HepG2 (cell line): ENCODE results near the gene BEST3. TPM values are rescaled to one million over a fixed set of nuclear protein-coding genes. Genes with fewer than 3 reads are reported as not detected.

ENCODE experiments used
- ATAC-seq: fragments of 200-7000 bp; cut with Tn5 transposase; 3 replicates; pipeline ENCODE4 v1.9.1; 2020; ENCODE audit warnings: mild to moderate bottlenecking, moderate library complexity
- BruUV-seq: library from RNA; stranded (reverse); fragments of 400-500 nt; replicated peaks from 2 replicates; lab custom pipeline; 2021; lab: Mats Ljungman, UMichigan
- CTCF ChIA-PET: fragments of 300-600 bp; formaldehyde crosslinking; extraction: SDS; loops from one replicate; lab custom pipeline; 2021; ENCODE audit warnings: low total read pairs, inconsistent platforms, low intra/inter-chr PET ratio; lab: Yijun Ruan, JAX
- POLR2A ChIA-PET: fragments of 350-600 bp; sonication (Branson Sonifier 250); formaldehyde crosslinking; loops from one replicate; lab custom pipeline; 2020; ENCODE audit warnings: antibody characterized with exemption, inconsistent platforms; lab: Yijun Ruan, JAX
- DNase-seq: peaks from one replicate; pipeline ENCODE4 v3.0.0-alpha.2; 2015; ENCODE audit warnings: low spot score
- FAIRE-seq: peaks from 3 replicates; lab custom pipeline; 2011; peaks lifted over from hg19 to GRCh38; lab: Jason Lieb, UNC
- H2AFZ ChIP-seq: one replicate; pipeline ENCODE4 v1.6.1; 2011; ENCODE audit warnings: low read length, inconsistent platforms
- H3K27ac ChIP-seq: fragments of 300-600 bp; 3 replicates; pipeline ENCODE4 v1.8.0; 2011; ENCODE audit warnings: mixed run types, mild to moderate bottlenecking, mixed read lengths, low read length, inconsistent platforms; ENCODE audit not compliant: insufficient read depth; ENCODE audit errors: extremely low read length
- H3K27me3 ChIP-seq, 2 experiments: fragments of 200-600 bp in 1 of 2; 2 replicates in 1 of 2; 3 replicates in 1 of 2; pipeline versions ENCODE4 v1.6.0 to v1.8.0; 2011; ENCODE audit warnings: low read length in 2 of 2, mild to moderate bottlenecking in 2 of 2, moderate library complexity in 2 of 2, inconsistent platforms in 1 of 2; ENCODE audit not compliant: insufficient read depth in 2 of 2, control insufficient read depth in 1 of 2
- H3K36me3 ChIP-seq, 2 experiments: fragments of 200-600 bp in 1 of 2; replicated peaks in 1 of 2; 2 replicates in 1 of 2; 3 replicates in 1 of 2; pipeline versions ENCODE4 v1.5.1 to v1.8.0; 2011; ENCODE audit warnings: low read length in 2 of 2, inconsistent platforms in 1 of 2; ENCODE audit not compliant: insufficient read depth in 2 of 2, control insufficient read depth in 1 of 2
- H3K4me1 ChIP-seq: 2 replicates; pipeline ENCODE4 v1.5.1; 2012; ENCODE audit warnings: low read length, inconsistent platforms; ENCODE audit not compliant: insufficient read depth
- H3K4me2 ChIP-seq: 2 replicates; pipeline ENCODE4 v1.6.0; 2011; ENCODE audit warnings: low read depth, low read length, inconsistent platforms
- H3K4me3 ChIP-seq, 3 experiments: fragments of 200-600 bp in 1 of 3; sonication (generic), shearing (Covaris generic) in 1 of 3; replicated peaks in 1 of 3; 2 replicates each; pipeline ENCODE4 v1.5.1; 2011 to 2016; ENCODE audit warnings: low read length in 3 of 3, inconsistent platforms in 2 of 3, low read depth in 2 of 3, mild to moderate bottlenecking in 2 of 3, control low read depth in 1 of 3, mixed read lengths in 1 of 3; ENCODE audit not compliant: insufficient read depth in 1 of 3
- H3K79me2 ChIP-seq: one replicate; pipeline ENCODE4 v1.6.1; 2011; ENCODE audit warnings: low read length, inconsistent platforms; ENCODE audit not compliant: insufficient read depth
- H3K9ac ChIP-seq: 2 replicates; pipeline ENCODE4 v1.6.0; 2011; ENCODE audit warnings: mild to moderate bottlenecking, low read depth, low read length, inconsistent platforms; ENCODE audit not compliant: insufficient read depth
- H3K9me3 ChIP-seq: 2 replicates; pipeline ENCODE4 v1.5.1; 2012; ENCODE audit warnings: mild to moderate bottlenecking, low read length
- H4K20me1 ChIP-seq: 2 replicates; pipeline ENCODE4 v1.6.0; 2011; ENCODE audit warnings: inconsistent platforms, mild to moderate bottlenecking, low read length, moderate library complexity; ENCODE audit not compliant: insufficient read depth
- GFI1 ChIP-seq: sonication (generic); formaldehyde crosslinking; IDR thresholded peaks from 2 replicates; pipeline ENCODE4 v1.5.0; 2020; ENCODE audit warnings: missing genetic modification reagents, mild to moderate bottlenecking, borderline replicate concordance
- IRF2 ChIP-seq: IDR thresholded peaks from 2 replicates; pipeline ENCODE4 v1.6.1; 2018; ENCODE audit warnings: missing genetic modification reagents, missing compliant biosample characterization
- REXO4 ChIP-seq: sonication (generic); formaldehyde crosslinking; IDR thresholded peaks from 2 replicates; pipeline ENCODE4 v1.8.0; 2022; ENCODE audit warnings: missing genetic modification reagents, mild to moderate bottlenecking, borderline replicate concordance
- ZFP41 ChIP-seq: sonication (generic); formaldehyde crosslinking; IDR thresholded peaks from 2 replicates; pipeline ENCODE4 v1.4.0; 2020; ENCODE audit warnings: mild to moderate bottlenecking, missing genetic modification reagents, borderline replicate concordance
- ZNF296 ChIP-seq: sonication (generic); formaldehyde crosslinking; conservative IDR thresholded peaks from 2 replicates; pipeline ENCODE4 v1.5.0; 2020; ENCODE audit warnings: mild to moderate bottlenecking, missing genetic modification reagents
- WGBS: methylation state at CpG from one replicate; pipeline ENCODE4 v1.1.6; 2017; ENCODE audit warnings: low lambda C conversion rate; 5-methylcytosine and 5-hydroxymethylcytosine counted together
- in situ Hi-C: cut with HindIII; loops from 2 replicates; pipeline ENCODE4 v1.10.0; 2017; ENCODE audit warnings: low pct_unique_long_range_greater_than_20kb; ENCODE audit not compliant: extremely low pct_ligation_motif_present
- intact Hi-C: fragments of 100-400 bp; cut with micrococcal nuclease; formaldehyde crosslinking; loops from one replicate; pipeline ENCODE4 v1.10.0; 2022; ENCODE audit not compliant: unreplicated experiment
- polyA plus RNA-seq, 8 experiments: library from polyadenylated mRNA; depleted of rRNA in 3 of 8; stranded (reverse) in 7 of 8; unstranded in 1 of 8; fragments of >200 nt; fragmentation: Illumina TruSeq in 4 of 8; extraction: Trizol in 4 of 8; gene quantifications; 2 replicates each; pipeline versions ENCODE4 v1.2.1 to v1.2.3, GENCODE V29; 2011 to 2016; ENCODE audit warnings: low read depth in 4 of 8, missing spikeins in 1 of 8, mixed read lengths in 1 of 8; ENCODE audit not compliant: insufficient read depth in 1 of 8
- total RNA-seq, 5 experiments: library from RNA; depleted of rRNA; stranded (reverse); fragments of >200 nt; fragmentation: Illumina TruSeq; extraction: Trizol; gene quantifications; 2 replicates each; pipeline ENCODE4 v1.2.3, GENCODE V29; 2016; ENCODE audit warnings: low read depth in 1 of 5
- TF ChIP-seq, protein P1 (sequence below): sonication (generic); formaldehyde crosslinking; IDR thresholded peaks from 2 replicates; pipeline ENCODE4 v1.5.0; 2020; ENCODE audit warnings: missing genetic modification reagents

BEST3 gene
- total and polyA plus RNA-seq, 2 of the 13 experiments (the other 11 are each of a cell fraction or from before 2014, with no cell fraction given): not detected

DNA sequence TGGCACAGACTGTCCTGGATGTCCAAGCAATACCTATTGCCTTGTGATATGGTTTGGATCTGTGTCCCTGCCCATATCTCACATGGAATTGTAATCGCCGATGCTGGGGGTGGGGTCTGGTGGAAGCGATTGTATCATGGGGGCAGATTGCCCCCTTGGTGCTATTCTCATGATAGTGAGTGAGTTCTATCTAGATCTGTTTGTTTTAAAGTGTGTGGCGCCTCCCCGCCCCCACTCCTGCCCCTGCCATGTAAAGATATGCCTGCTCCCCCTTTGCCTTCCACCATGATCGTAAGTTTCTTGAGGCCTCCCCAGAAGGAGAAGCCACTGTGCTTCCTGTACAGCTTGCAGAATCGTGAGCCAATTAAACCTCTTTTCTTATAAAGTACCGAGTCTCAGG is 71.6 kb downstream of the BEST3 start:
- Histone ChIP-seq H4K20me1 (no peaks in the 10 kb centered on the region), H2AFZ (no peak overlapping the region), H3K36me3 (no peaks in the 10 kb centered on the region), H3K79me2 (no peaks in the 10 kb centered on the region), H3K9me3 (no peaks in the 10 kb centered on the region), H3K9ac (no peak overlapping the region), H3K27me3 (0 out of 5 replicates have a peak, but pooled peaks cover 0 to 6% of the 10 kb centered on the region in 2 experiments), H3K4me2 (no peak overlapping the region), H3K4me1 (peaks cover 7% of the 10 kb centered on the region), H3K27ac (no peak overlapping the region), H3K4me3 (no peak overlapping the region)
- POLR2A ChIA-PET: no interaction called here
- DNase-seq (no peak), ATAC-seq (no peak), FAIRE-seq (no peak)
- in situ Hi-C loops: no loop called here
- WGBS: 53% methylated on average over 8 of the region's 8 CpGs
- no TSS peak for BruUV-seq
- CTCF ChIA-PET: no interaction called here
- intact Hi-C loops: no loop called here
- TF ChIP-seq IRF2 (CRISPR knock-in tag): no peak
- TF ChIP-seq REXO4: no peak
- TF ChIP-seq, protein P1, sequence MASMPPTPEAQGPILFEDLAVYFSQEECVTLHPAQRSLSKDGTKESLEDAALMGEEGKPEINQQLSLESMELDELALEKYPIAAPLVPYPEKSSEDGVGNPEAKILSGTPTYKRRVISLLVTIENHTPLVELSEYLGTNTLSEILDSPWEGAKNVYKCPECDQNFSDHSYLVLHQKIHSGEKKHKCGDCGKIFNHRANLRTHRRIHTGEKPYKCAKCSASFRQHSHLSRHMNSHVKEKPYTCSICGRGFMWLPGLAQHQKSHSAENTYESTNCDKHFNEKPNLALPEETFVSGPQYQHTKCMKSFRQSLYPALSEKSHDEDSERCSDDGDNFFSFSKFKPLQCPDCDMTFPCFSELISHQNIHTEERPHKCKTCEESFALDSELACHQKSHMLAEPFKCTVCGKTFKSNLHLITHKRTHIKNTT (CRISPR knock-in tag): no peak

DNA sequence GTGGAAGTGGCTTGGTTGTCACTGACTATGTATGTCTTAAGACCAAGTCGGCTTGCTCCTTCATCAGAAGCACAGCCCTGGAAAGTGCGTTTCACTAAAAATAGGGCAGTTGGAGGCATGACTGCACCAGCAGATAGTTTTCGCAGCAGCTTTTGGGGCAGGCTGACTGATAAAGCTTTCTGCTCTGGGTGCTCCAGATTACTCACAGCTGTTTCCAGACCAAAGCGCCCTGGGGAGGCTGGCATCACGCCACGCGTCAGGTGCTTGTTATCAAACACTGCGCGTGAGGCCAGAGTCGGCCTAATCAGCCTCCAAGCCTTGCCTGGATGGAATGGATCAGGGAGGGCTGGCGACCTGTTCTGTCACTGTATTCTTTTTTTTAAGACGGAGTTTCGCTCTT is 75.1 kb downstream of the BEST3 start:
- ATAC-seq: no peak

More for the DNA sequence above, 75.1 kb downstream of the BEST3 start:
- no peak for TF ChIP-seq GFI1 (CRISPR knock-in tag)
- TF ChIP-seq ZFP41: no peak
- no peak for TF ChIP-seq ZNF296 (CRISPR knock-in tag)
- CTCF ChIA-PET: no interaction called here
- Histone ChIP-seq H2AFZ (no peak overlapping the region), H3K27ac (no peak overlapping the region), H3K4me2 (no peak overlapping the region), H3K36me3 (no peaks in the 10 kb centered on the region), H3K9ac (no peak overlapping the region), H3K4me1 (peaks cover 7% of the 10 kb centered on the region; the same call in 1 of the 2 replicates), H3K27me3 (0 out of 5 replicates have a peak, but pooled peaks cover 0 to 6% of the 10 kb centered on the region in 2 experiments), H4K20me1 (no peaks in the 10 kb centered on the region), H3K79me2 (no peaks in the 10 kb centered on the region), H3K9me3 (no peaks in the 10 kb centered on the region), H3K4me3 (no peak overlapping the region)
- in situ Hi-C loops: no loop called here
- BruUV-seq: no TSS peak
- intact Hi-C loops: no loop called here
- POLR2A ChIA-PET: no interaction called here
- WGBS: 77% methylated on average over 6 of the region's 13 CpGs
- DNase-seq (no peak), FAIRE-seq (no peak)
